Right lobe of liver (tissue), 6 donors: ENCODE measurements around the gene AGFG2. TPM values are rescaled to one million over a fixed set of nuclear protein-coding genes. Genes with fewer than 3 reads are reported as not detected.

Experiments
- ATAC-seq, 4 donors: fragments of 200-7000 bp; cut with Tn5 transposase; one replicate each; pipeline ENCODE4 v1.9.1; 2020; ENCODE audit warnings: mild to moderate bottlenecking in 4 of 4, moderate library complexity in 4 of 4
- DNase-seq, 3 donors: peaks; one replicate each; pipeline ENCODE4 v3.0.0-alpha.2; 2020
- H3K27ac ChIP-seq, 3 donors: fragments of 200-600 bp; one replicate each; pipeline ENCODE4 v1.8.0; 2022
- H3K27me3 ChIP-seq, 2 donors: fragments of 200-600 bp; one replicate each; pipeline ENCODE4 v1.8.0; 2022
- H3K36me3 ChIP-seq, 4 donors: fragments of 200-600 bp; sonication (generic) in 1 of 4; one replicate each; pipeline versions ENCODE4 v1.5.1 to v1.8.0; 2017 to 2022; ENCODE audit warnings: control low read depth in 1 of 4
- H3K4me1 ChIP-seq, 4 donors: fragments of 200-600 bp; sonication (generic) in 1 of 4; one replicate each; pipeline versions ENCODE4 v1.5.1 to v1.8.0; 2017 to 2022; ENCODE audit warnings: control low read depth in 1 of 4
- H3K4me3 ChIP-seq, 3 donors: fragments of 200-600 bp; one replicate each; pipeline ENCODE4 v1.8.0; 2022
- H3K9me3 ChIP-seq, 4 donors: fragments of 200-600 bp; sonication (generic) in 1 of 4; one replicate each; pipeline versions ENCODE4 v1.5.1 to v1.8.0; 2017 to 2022; ENCODE audit warnings: control low read depth in 1 of 4
- CTCF ChIP-seq, 4 donors: fragments of 200-600 bp in 3 of 4; fragments of 450-650 bp in 1 of 4; IDR thresholded peaks; one replicate each; pipeline versions ENCODE4 v1.5.1 to v1.8.0; 2016 to 2022; ENCODE audit warnings: antibody characterized with exemption in 4 of 4, mild to moderate bottlenecking in 2 of 4
- POLR2A ChIP-seq: fragments of 450-650 bp; IDR thresholded peaks from one replicate; pipeline ENCODE4 v1.6.1; 2017; ENCODE audit warnings: antibody characterized with exemption, mild to moderate bottlenecking
- WGBS: methylation state at CpG from one replicate; pipeline ENCODE4 v1.1.6; 2018; ENCODE audit warnings: low coverage, low lambda C conversion rate; ENCODE audit not compliant: insufficient coverage; ENCODE audit errors: missing lambda C conversion rate; 5-methylcytosine and 5-hydroxymethylcytosine counted together
- intact Hi-C, 2 donors: fragments of 100-400 bp; cut with DNase I; formaldehyde crosslinking; loops; one replicate each; pipeline versions ENCODE4 v1.11.2 to v1.14.1; 2022
- total RNA-seq, 6 experiments: library from RNA; depleted of rRNA in 2 of 6; stranded (reverse); fragments of >200 nt in 2 of 6; fragmentation: NEBNext Ultra II Directional in 3 of 6; extraction: Animal tissue kit (Norgen Biotek cat#: 25700) in 3 of 6; gene quantifications; one replicate each; pipeline versions ENCODE4 v1.1.0 to v1.2.4, GENCODE V29; 2016 to 2023
- donor health status: DM: no; HTN: yes; CAD: no.
- donor health status: DM: no; HTN: no; CAD: no.
- donor health status: DM: no; HTN: no; CAD: no.
- donor health status: DM: no; HTN: yes; CAD: no.
- donor health status: DM: no; HTN: yes; CAD: no.

Gene AGFG2
- total RNA-seq, 6 experiments from 2014 or later = 52.9 to 86.3 (median 69.8) TPM

GRCh38 chr7:100595188-100595587, 56.2 kb downstream of the AGFG2 start:
- intact Hi-C loops = no loop called here
- no peaks in the 10 kb centered on the region for H3K36me3 ChIP-seq
- no peaks in the 10 kb centered on the region for H3K4me1 ChIP-seq
- H3K27ac ChIP-seq = no peak overlapping the region
- DNase-seq (no peak), ATAC-seq (no peak)
- WGBS = 100% methylated on average over 3 of the region's 7 CpGs
- H3K9me3 ChIP-seq = no peaks in the 10 kb centered on the region
- H3K4me3 ChIP-seq = no peak overlapping the region
- no peaks in the 10 kb centered on the region for H3K27me3 ChIP-seq
- TF ChIP-seq CTCF (IDR thresholded peaks at IDR 0.05) = no peak
- TF ChIP-seq POLR2A = no peak

GRCh38 chr7:100598425-100598824, 59.4 kb downstream of the AGFG2 start:
- TF ChIP-seq POLR2A (no peak), CTCF (IDR thresholded peaks at IDR 0.05) (no peak)
- DNase-seq (no peak), ATAC-seq (no peak)
- no peaks in the 10 kb centered on the region for H3K36me3 ChIP-seq
- peaks cover 0 to 10% (median 3%) of the 10 kb centered on the region in 4 donors for H3K4me1 ChIP-seq
- H3K27me3 ChIP-seq = no peaks in the 10 kb centered on the region
- no peak overlapping the region for H3K27ac ChIP-seq
- intact Hi-C loops = no loop called here
- H3K4me3 ChIP-seq = no peak overlapping the region
- WGBS = 80% methylated on average over 4 of the region's 4 CpGs
- no peaks in the 10 kb centered on the region for H3K9me3 ChIP-seq

GRCh38 chr7:100599911-100600729, 61.1 kb downstream of the AGFG2 start:
- Histone ChIP-seq H3K4me3 (no peak overlapping the region), H3K27ac (no peak overlapping the region), H3K27me3 (no peaks in the 10 kb centered on the region), H3K36me3 (no peaks in the 10 kb centered on the region), H3K4me1 (peaks cover 0 to 17% (median 8%) of the 10 kb centered on the region in 4 donors), H3K9me3 (no peaks in the 10 kb centered on the region)
- no peak for ATAC-seq
- 60% methylated on average over 4 of the region's 18 CpGs for WGBS
- intact Hi-C loops = no loop called here
- DNase-seq = no peak
- TF ChIP-seq POLR2A = no peak
- no peak for TF ChIP-seq CTCF (IDR thresholded peaks at IDR 0.05)

GRCh38 chr7:100600730-100601038, 61.7 kb downstream of the AGFG2 start:
- peaks cover 0 to 21% (median 10%) of the 10 kb centered on the region in 4 donors for H3K4me1 ChIP-seq
- no peak overlapping the region for H3K4me3 ChIP-seq
- 81% methylated on average over 3 of the region's 9 CpGs for WGBS
- DNase-seq (no peak), ATAC-seq (no peak)
- no peaks in the 10 kb centered on the region for H3K36me3 ChIP-seq
- no peak overlapping the region for H3K27ac ChIP-seq
- H3K27me3 ChIP-seq = no peaks in the 10 kb centered on the region
- TF ChIP-seq CTCF (IDR thresholded peaks at IDR 0.05) = no peak
- no peaks in the 10 kb centered on the region for H3K9me3 ChIP-seq
- intact Hi-C loops = no loop called here
